Measurements from ENCODE around the gene RFX3.

Gene RFX3

GRCh38 chr9:3475300-3476020, 50.3 kb downstream of the RFX3 start:
- no peak for DNase-seq

- DNase-seq, result no peak
Measured at GRCh38 chr9:3474821-3475220, 51.0 kb downstream of the RFX3 start.

GRCh38 chr9:3473405-3473804, 52.4 kb downstream of the RFX3 start:
- no peak for DNase-seq

- DNase-seq, result no peak
Measured at GRCh38 chr9:3471883-3472282, 53.9 kb downstream of the RFX3 start.

- DNase-seq, result no peak
Measured at GRCh38 chr9:3468421-3469205, 57.2 kb downstream of the RFX3 start.

GRCh38 chr9:3467593-3468219, 58.1 kb downstream of the RFX3 start:
- DNase-seq, result peak; percentile 30

- DNase-seq, result no peak
Measured at GRCh38 chr9:3464033-3464638, 61.7 kb downstream of the RFX3 start.

- DNase-seq, result no peak
Measured at GRCh38 chr9:3458806-3459475, 66.9 kb downstream of the RFX3 start.

GRCh38 chr9:3457175-3457574, 68.6 kb downstream of the RFX3 start:
- no peak for DNase-seq

- DNase-seq, result no peak
Measured at GRCh38 chr9:3455717-3456116, 70.1 kb downstream of the RFX3 start.

DNA sequence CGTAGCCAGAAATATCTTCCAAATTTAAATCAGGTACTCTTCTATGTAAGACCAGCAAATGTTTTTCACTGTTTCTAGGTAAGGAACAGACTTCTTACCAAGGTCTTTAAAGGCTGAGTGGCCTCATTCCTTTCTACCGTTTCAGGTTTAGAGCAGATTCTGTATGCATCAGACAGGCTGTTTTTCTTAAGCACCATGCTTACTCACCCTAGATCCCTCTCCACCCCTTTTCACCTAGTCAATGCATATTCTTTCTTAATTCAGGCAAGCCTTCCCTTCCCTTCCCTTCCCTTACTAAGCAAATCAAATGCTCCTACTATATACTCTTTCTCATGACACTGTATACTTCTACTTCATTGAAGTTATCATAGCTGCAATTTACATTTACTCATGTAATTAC, 70.7 kb downstream of the RFX3 start:
- no peak for DNase-seq

- no peak for DNase-seq
Measured at GRCh38 chr9:3451956-3452355, 73.8 kb downstream of the RFX3 start.

GRCh38 chr9:3447788-3448187, 78.0 kb downstream of the RFX3 start:
- DNase-seq, result no peak

- no peak for DNase-seq
Measured at GRCh38 chr9:3447143-3447542, 78.7 kb downstream of the RFX3 start.

- no peak for DNase-seq
Measured at GRCh38 chr9:3446313-3446712, 79.5 kb downstream of the RFX3 start.

GRCh38 chr9:3444016-3444415, 81.8 kb downstream of the RFX3 start:
- no peak for DNase-seq

DNA sequence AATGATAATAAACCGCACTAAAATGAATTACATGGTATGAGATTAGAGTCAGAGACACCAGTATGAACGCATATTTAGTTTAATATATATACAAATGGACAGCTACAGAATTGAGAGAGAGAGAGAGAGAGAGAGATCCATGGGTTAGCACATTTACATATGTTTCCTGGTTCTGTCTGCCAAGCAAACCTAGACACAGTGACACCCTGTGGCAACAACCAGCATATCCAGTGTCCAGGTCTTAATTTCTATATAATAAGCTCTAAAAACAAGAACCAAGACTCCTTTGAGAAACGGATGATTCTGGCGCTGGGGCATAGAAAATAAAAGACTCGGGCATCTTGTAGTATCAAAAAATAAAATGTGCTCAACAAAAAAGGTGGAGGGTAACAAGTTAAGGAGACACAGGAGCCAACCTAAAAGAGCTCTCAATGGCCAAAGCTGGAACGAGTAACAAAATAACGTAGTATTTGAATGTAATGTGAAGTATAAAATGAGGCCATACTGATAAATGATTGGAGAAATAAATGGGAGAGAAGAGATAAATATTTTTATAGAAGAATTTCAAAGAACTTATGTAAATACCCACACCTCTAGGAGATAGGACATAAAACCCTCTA, 84.5 kb downstream of the RFX3 start:
- no peak for DNase-seq

DNA sequence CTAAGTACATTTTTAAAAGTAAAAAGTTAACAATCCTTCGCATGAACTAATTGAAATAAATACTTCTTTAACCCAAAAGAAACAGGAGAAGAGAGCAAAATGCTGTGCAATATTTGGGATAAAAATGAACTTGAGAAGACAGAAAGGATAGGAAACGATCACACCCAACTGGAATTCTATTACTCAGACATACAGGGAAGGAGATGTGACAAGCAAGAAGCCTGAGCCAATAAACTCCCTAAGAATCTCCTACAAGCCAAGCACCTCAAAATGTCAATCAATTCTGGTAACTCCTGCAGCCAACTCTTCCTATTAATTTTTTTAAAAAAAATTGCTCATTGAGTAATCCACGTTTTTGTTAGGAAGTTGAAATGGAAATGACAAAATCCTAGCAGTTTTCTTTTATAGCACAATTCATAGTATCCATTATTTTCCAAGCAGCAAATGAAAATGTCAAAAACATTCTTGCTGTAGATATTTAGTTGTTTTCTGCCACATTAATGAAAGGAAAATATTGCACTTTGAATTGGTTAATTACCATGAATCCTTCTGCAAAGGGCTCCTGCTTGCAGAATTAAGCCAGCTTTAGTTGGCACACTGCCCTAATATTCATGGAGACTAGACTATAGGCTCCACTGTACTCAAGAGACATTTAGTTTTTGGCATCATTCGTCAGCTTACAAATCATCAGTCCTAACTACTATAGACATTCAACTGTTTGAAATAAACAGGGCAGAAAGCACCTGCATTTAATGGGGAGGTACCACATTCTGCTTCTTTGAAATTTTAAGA, 89.0 kb downstream of the RFX3 start:
- DNase-seq, result no peak

DNA sequence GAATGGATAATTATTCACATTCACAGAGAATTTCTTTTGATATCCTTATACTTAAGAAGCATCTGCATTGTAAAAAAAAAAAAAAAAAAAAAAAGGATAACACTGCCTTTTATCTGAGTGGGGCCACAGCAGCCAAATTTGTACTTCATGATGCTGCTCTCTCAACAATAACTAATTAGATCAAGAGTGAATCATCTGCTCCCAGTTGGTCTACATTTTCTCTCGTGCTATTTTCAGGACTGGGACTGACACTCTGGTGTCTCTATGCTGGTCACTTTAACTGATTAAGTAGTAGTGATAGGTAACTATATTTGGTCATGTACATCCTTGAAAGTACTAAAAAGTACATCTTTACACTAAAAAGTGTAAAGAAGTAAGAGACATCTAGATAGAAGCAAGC, 90.1 kb downstream of the RFX3 start:
- DNase-seq, result no peak

- DNase-seq, result no peak
Measured at GRCh38 chr9:3434594-3434993, 91.2 kb downstream of the RFX3 start.

DNA sequence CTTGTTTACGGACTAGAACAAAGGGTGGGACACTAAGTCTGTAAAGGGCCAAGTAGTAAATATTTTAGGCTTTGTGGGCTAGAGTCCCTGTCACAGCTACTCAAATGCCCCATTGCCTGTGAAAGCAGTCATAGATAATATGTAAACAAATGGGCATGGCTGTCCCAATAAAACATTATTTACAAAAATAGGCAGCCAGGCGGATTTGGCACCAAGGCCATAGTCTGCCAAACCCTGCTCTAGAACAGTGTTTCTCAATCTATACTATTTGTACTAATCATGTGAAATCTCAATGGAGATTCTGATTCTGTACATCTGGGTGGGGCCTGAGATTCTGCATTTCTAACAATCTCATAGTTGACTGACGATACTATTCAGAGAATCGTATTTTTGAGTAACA, 92.0 kb downstream of the RFX3 start:
- DNase-seq, result no peak

DNA sequence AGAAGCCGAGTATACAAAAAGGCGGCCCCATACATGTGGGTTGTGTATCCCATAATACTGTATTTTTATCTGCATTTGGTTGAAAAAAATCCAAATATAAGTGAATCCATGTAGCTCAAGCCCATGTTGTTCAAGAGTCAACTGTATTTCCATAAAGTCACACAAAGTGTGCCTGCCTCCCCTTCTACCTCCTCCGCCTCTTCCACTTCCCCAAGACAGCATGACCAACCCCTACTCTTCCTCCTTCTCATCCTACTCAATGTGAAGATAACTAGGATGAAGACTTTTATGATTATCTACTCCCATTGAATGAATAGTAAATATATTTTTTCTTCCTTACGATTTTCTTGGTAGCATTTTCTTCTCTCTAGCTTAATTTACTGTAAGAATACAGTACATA, 92.7 kb downstream of the RFX3 start:
- no peak for DNase-seq
